OCI-LY3 (cell line): ENCODE measurements around the gene CHN2.

Experiments
- EZH2phosphoT487 ChIP-seq: fragments of 200-600 bp; shearing (Covaris generic); IDR thresholded peaks from 2 replicates; pipeline ENCODE4 v1.6.1; 2018; ENCODE audit warnings: antibody characterized with exemption, mixed run types, low read depth
- TF ChIP-seq, protein P1 (sequence below): fragments of 200-600, 300-600 bp; sonication (generic); IDR thresholded peaks from 2 replicates; pipeline ENCODE4 v1.5.1; 2014; ENCODE audit warnings: antibody characterized with exemption, low read length, low read depth

DNA sequence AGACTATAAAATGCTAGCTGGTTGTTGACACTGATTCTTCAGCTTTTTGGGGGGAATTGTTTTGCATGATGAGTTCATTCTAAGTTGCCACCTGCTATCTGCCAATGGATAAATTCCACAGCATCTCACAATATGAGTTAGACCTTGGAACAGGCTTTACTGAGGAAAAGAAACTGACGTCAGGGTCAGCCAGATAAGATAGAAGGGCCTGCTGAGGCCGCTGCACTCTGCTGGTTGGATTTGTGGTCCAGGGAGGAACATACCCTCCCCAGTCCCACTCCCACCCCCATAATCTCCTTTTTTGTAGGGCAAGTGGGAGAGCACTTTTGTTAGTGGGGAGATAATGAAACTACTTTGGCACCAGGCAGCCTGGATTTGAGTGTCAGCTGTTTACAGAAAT lies 258.4 kb downstream of the CHN2 start:
- TF ChIP-seq, protein P1, sequence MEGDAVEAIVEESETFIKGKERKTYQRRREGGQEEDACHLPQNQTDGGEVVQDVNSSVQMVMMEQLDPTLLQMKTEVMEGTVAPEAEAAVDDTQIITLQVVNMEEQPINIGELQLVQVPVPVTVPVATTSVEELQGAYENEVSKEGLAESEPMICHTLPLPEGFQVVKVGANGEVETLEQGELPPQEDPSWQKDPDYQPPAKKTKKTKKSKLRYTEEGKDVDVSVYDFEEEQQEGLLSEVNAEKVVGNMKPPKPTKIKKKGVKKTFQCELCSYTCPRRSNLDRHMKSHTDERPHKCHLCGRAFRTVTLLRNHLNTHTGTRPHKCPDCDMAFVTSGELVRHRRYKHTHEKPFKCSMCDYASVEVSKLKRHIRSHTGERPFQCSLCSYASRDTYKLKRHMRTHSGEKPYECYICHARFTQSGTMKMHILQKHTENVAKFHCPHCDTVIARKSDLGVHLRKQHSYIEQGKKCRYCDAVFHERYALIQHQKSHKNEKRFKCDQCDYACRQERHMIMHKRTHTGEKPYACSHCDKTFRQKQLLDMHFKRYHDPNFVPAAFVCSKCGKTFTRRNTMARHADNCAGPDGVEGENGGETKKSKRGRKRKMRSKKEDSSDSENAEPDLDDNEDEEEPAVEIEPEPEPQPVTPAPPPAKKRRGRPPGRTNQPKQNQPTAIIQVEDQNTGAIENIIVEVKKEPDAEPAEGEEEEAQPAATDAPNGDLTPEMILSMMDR, result no peak
- TF ChIP-seq EZH2phosphoT487, result no peak
